Osteoblast (primary cell): ENCODE results near the gene GLI1. TPM values are rescaled to one million over a fixed set of nuclear protein-coding genes. Genes with fewer than 3 reads are reported as not detected.

ENCODE experiments used
- DNase-seq: peaks from one replicate; pipeline ENCODE4 v3.0.0; 2011; ENCODE audit warnings: low spot score, mixed read lengths; ENCODE audit not compliant: insufficient read length; ENCODE audit errors: missing footprints
- H2AFZ ChIP-seq: 2 replicates; pipeline ENCODE4 v1.6.0; 2011; ENCODE audit warnings: mild to moderate bottlenecking, low read length
- H3K27ac ChIP-seq: 2 replicates; pipeline ENCODE4 v1.5.1; 2011; ENCODE audit warnings: mild to moderate bottlenecking, low read depth, low read length, moderate library complexity
- H3K27me3 ChIP-seq: 2 replicates; pipeline ENCODE4 v1.6.0; 2012; ENCODE audit warnings: mild to moderate bottlenecking, control low read depth, inconsistent platforms, low read length, moderate library complexity; ENCODE audit not compliant: insufficient read depth
- H3K36me3 ChIP-seq: 2 replicates; pipeline ENCODE4 v1.5.1; 2011; ENCODE audit warnings: mild to moderate bottlenecking, low read length, control low read depth, moderate library complexity; ENCODE audit not compliant: insufficient read depth
- H3K4me1 ChIP-seq: 2 replicates; pipeline ENCODE4 v1.5.1; 2011; ENCODE audit warnings: mild to moderate bottlenecking, low read length, control low read depth, moderate library complexity; ENCODE audit not compliant: insufficient read depth
- H3K4me2 ChIP-seq: 2 replicates; pipeline ENCODE4 v1.6.0; 2011; ENCODE audit warnings: mild to moderate bottlenecking, low read length; ENCODE audit not compliant: insufficient read depth
- H3K4me3 ChIP-seq: fragments of 200-600 bp; sonication (generic); 3 replicates; pipeline ENCODE4 v1.5.1; 2012; ENCODE audit warnings: mild to moderate bottlenecking, low read length, inconsistent platforms; ENCODE audit not compliant: insufficient read depth
- H3K79me2 ChIP-seq: 2 replicates; pipeline ENCODE4 v1.6.0; 2012; ENCODE audit warnings: mild to moderate bottlenecking, low read length, control low read depth, inconsistent platforms; ENCODE audit not compliant: insufficient read depth
- H3K9me3 ChIP-seq: 2 replicates; pipeline ENCODE4 v1.5.1; 2011; ENCODE audit warnings: low read depth, low read length, control low read depth
- H4K20me1 ChIP-seq: 2 replicates; pipeline ENCODE4 v1.6.0; 2012; ENCODE audit warnings: mild to moderate bottlenecking, low read length, control low read depth; ENCODE audit not compliant: insufficient read depth
- CTCF ChIP-seq: IDR thresholded peaks from 2 replicates; pipeline ENCODE4 v1.5.1; 2011; ENCODE audit warnings: mild to moderate bottlenecking, low read depth, low read length, moderate library complexity; ENCODE audit errors: extremely low read depth
- total RNA-seq: library from RNA; depleted of rRNA; stranded (reverse); fragments of >200 nt; gene quantifications from 2 replicates; pipeline ENCODE4 v1.2.3, GENCODE V29; 2012

GLI1 gene
- total RNA-seq, 1 donor = 0.36 TPM

DNA sequence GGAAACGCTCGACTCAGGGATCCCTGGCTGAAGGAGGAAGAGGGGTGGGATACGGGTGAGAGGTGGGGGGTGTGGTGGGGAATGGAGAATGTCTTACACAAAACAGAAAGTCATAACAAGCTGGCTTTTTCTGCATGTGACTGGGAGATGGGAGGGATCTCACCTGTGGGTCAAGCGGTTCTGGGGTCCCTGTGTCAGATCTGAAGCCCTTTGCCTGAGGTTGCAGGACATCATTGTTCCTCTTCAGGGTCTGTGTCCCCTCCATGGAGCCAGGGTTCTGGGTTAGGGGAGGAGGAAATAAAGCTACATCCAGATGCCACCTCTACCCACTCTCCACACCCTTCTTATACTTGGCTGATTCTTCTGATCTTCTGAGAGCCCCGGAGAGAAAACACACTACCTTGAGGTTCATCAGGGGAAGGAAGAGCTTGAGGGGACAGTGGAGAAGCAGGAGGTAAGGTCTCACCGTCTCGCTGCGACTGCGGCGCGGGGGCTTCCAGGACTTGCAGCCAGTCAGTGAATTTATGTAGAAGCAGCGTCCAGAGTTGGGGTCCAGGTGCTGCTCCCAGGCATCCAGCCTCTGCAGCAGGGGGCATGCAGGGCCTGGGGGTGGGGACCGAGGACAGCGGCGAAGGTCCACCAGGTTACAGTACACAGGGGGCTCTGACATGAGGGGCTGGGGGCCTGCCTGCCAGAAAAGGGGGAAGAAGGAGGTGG lies 17.6 kb downstream of the GLI1 start:
- Histone ChIP-seq H3K9me3 (no peaks in the 10 kb centered on the region), H3K27ac (no peak overlapping the region), H4K20me1 (no peaks in the 10 kb centered on the region), H3K4me1 (no peaks in the 10 kb centered on the region), H3K79me2 (no peaks in the 10 kb centered on the region), H3K4me3 (no peak overlapping the region), H3K36me3 (no peaks in the 10 kb centered on the region), H2AFZ (no peak overlapping the region), H3K4me2 (no peak overlapping the region), H3K27me3 (peaks cover 85% of the 10 kb centered on the region)
- no peak for DNase-seq
- TF ChIP-seq CTCF = no peak

GRCh38 chr12:57477710-57478681 lies 18.4 kb downstream of the GLI1 start:
- no peaks in the 10 kb centered on the region for H3K9me3 ChIP-seq
- no peak overlapping the region for H3K4me3 ChIP-seq
- no peak overlapping the region for H3K4me2 ChIP-seq
- H3K27ac ChIP-seq = no peak overlapping the region
- H3K27me3 ChIP-seq = peaks cover 76% of the 10 kb centered on the region
- H4K20me1 ChIP-seq = no peaks in the 10 kb centered on the region
- no peak for TF ChIP-seq CTCF
- H2AFZ ChIP-seq = no peak overlapping the region
- H3K79me2 ChIP-seq = no peaks in the 10 kb centered on the region
- H3K4me1 ChIP-seq = no peaks in the 10 kb centered on the region
- H3K36me3 ChIP-seq = no peaks in the 10 kb centered on the region
- DNase-seq = peak; percentile 88

- peak; percentile 59 for DNase-seq
Observed at GRCh38 chr12:57479043-57479375, 19.4 kb downstream of the GLI1 start.

More at GRCh38 chr12:57479043-57479375, 19.4 kb downstream of the GLI1 start:
- no peaks in the 10 kb centered on the region for H3K79me2 ChIP-seq
- no peaks in the 10 kb centered on the region for H3K36me3 ChIP-seq
- no peak overlapping the region for H3K4me3 ChIP-seq
- no peaks in the 10 kb centered on the region for H4K20me1 ChIP-seq
- no peak overlapping the region for H2AFZ ChIP-seq
- H3K4me2 ChIP-seq = no peak overlapping the region
- H3K4me1 ChIP-seq = no peaks in the 10 kb centered on the region
- no peak for TF ChIP-seq CTCF
- no peaks in the 10 kb centered on the region for H3K9me3 ChIP-seq
- H3K27me3 ChIP-seq = peaks cover 68% of the 10 kb centered on the region
- no peak overlapping the region for H3K27ac ChIP-seq
